ENCODE results near the gene TM9SF2. TPM values are rescaled to one million over a fixed set of nuclear protein-coding genes. Genes with fewer than 3 reads are reported as not detected.

Gene TM9SF2
- total RNA-seq, 1 donor from 2014 or later = 122 TPM

GRCh38 chr13:99545361-99545760, 44.1 kb downstream of the TM9SF2 start:
- TF ChIP-seq CTCF (IDR thresholded peaks at IDR 0.05) = no peak
- no peaks in the 10 kb centered on the region for H3K27me3 Mint-ChIP-seq (ENCODE audit: unreplicated experiment)
- DNase-seq (ENCODE audit: extremely low spot score, unreplicated experiment) = no peak
- H3K27ac Mint-ChIP-seq (ENCODE audit: unreplicated experiment) = no peak overlapping the region
- H3K4me3 Mint-ChIP-seq (ENCODE audit: unreplicated experiment) = no peak overlapping the region
- H3K36me3 Mint-ChIP-seq (ENCODE audit: unreplicated experiment) = peaks cover 52% of the 10 kb centered on the region
- no peaks in the 10 kb centered on the region for H3K4me1 Mint-ChIP-seq (ENCODE audit: unreplicated experiment)
- H3K9me3 Mint-ChIP-seq (ENCODE audit: unreplicated experiment) = no peaks in the 10 kb centered on the region

GRCh38 chr13:99545979-99546378, 44.7 kb downstream of the TM9SF2 start:
- no peaks in the 10 kb centered on the region for H3K27me3 Mint-ChIP-seq (ENCODE audit: unreplicated experiment)
- no peak for DNase-seq (ENCODE audit: extremely low spot score, unreplicated experiment)
- peaks cover 51% of the 10 kb centered on the region for H3K36me3 Mint-ChIP-seq (ENCODE audit: unreplicated experiment)
- H3K4me1 Mint-ChIP-seq (ENCODE audit: unreplicated experiment) = no peaks in the 10 kb centered on the region
- no peak overlapping the region for H3K4me3 Mint-ChIP-seq (ENCODE audit: unreplicated experiment)
- H3K27ac Mint-ChIP-seq (ENCODE audit: unreplicated experiment) = no peak overlapping the region
- no peaks in the 10 kb centered on the region for H3K9me3 Mint-ChIP-seq (ENCODE audit: unreplicated experiment)
- no peak for TF ChIP-seq CTCF (IDR thresholded peaks at IDR 0.05)

GRCh38 chr13:99546878-99547277, 45.6 kb downstream of the TM9SF2 start:
- Mint-ChIP-seq H3K36me3 (ENCODE audit: unreplicated experiment) (peaks cover 48% of the 10 kb centered on the region), H3K4me1 (ENCODE audit: unreplicated experiment) (no peaks in the 10 kb centered on the region), H3K27me3 (ENCODE audit: unreplicated experiment) (no peaks in the 10 kb centered on the region), H3K4me3 (ENCODE audit: unreplicated experiment) (no peak overlapping the region), H3K9me3 (ENCODE audit: unreplicated experiment) (no peaks in the 10 kb centered on the region), H3K27ac (ENCODE audit: unreplicated experiment) (no peak overlapping the region)
- no peak for DNase-seq (ENCODE audit: extremely low spot score, unreplicated experiment)
- no peak for TF ChIP-seq CTCF (IDR thresholded peaks at IDR 0.05)

GRCh38 chr13:99548448-99548847, 47.2 kb downstream of the TM9SF2 start:
- Mint-ChIP-seq H3K27me3 (ENCODE audit: unreplicated experiment) (no peaks in the 10 kb centered on the region), H3K9me3 (ENCODE audit: unreplicated experiment) (no peaks in the 10 kb centered on the region), H3K36me3 (ENCODE audit: unreplicated experiment) (peaks cover 44% of the 10 kb centered on the region), H3K4me3 (ENCODE audit: unreplicated experiment) (no peak overlapping the region), H3K27ac (ENCODE audit: unreplicated experiment) (no peak overlapping the region), H3K4me1 (ENCODE audit: unreplicated experiment) (no peaks in the 10 kb centered on the region)
- DNase-seq (ENCODE audit: extremely low spot score, unreplicated experiment) = no peak
- TF ChIP-seq CTCF (IDR thresholded peaks at IDR 0.05) = no peak

GRCh38 chr13:99553033-99553432, 51.8 kb downstream of the TM9SF2 start:
- no peaks in the 10 kb centered on the region for H3K27me3 Mint-ChIP-seq (ENCODE audit: unreplicated experiment)
- no peak overlapping the region for H3K27ac Mint-ChIP-seq (ENCODE audit: unreplicated experiment)
- DNase-seq (ENCODE audit: extremely low spot score, unreplicated experiment) = no peak
- no peak for TF ChIP-seq CTCF (IDR thresholded peaks at IDR 0.05)
- peaks cover 52% of the 10 kb centered on the region for H3K36me3 Mint-ChIP-seq (ENCODE audit: unreplicated experiment)
- H3K4me3 Mint-ChIP-seq (ENCODE audit: unreplicated experiment) = no peak overlapping the region
- no peaks in the 10 kb centered on the region for H3K9me3 Mint-ChIP-seq (ENCODE audit: unreplicated experiment)
- H3K4me1 Mint-ChIP-seq (ENCODE audit: unreplicated experiment) = no peaks in the 10 kb centered on the region

Measured in osteocyte (in vitro differentiated cells).